HL-60 (cell line): ENCODE measurements around the gene AP3S2.

ENCODE experiments used
- GABPA ChIP-seq: IDR thresholded peaks from 2 replicates; pipeline ENCODE4 v1.6.1; 2012; ENCODE audit warnings: low read depth
- POLR2AphosphoS5 ChIP-seq: IDR thresholded peaks from 2 replicates; pipeline ENCODE4 v1.6.1; 2012; ENCODE audit warnings: low read depth
- SPI1 ChIP-seq: IDR thresholded peaks from 2 replicates; pipeline ENCODE4 v1.6.1; 2012; ENCODE audit warnings: low read depth, mild to moderate bottlenecking, borderline replicate concordance
- TF ChIP-seq, protein P1 (sequence below): IDR thresholded peaks from one replicate; pipeline ENCODE4 v1.5.1; 2011; ENCODE audit warnings: low read length, control low read depth, inconsistent platforms; ENCODE audit not compliant: insufficient read depth
- TF ChIP-seq, protein P2 (sequence below): IDR thresholded peaks from 2 replicates; pipeline ENCODE4 v1.6.1; 2012; ENCODE audit warnings: low read depth; ENCODE audit not compliant: insufficient replicate concordance

- TF ChIP-seq, protein P1, sequence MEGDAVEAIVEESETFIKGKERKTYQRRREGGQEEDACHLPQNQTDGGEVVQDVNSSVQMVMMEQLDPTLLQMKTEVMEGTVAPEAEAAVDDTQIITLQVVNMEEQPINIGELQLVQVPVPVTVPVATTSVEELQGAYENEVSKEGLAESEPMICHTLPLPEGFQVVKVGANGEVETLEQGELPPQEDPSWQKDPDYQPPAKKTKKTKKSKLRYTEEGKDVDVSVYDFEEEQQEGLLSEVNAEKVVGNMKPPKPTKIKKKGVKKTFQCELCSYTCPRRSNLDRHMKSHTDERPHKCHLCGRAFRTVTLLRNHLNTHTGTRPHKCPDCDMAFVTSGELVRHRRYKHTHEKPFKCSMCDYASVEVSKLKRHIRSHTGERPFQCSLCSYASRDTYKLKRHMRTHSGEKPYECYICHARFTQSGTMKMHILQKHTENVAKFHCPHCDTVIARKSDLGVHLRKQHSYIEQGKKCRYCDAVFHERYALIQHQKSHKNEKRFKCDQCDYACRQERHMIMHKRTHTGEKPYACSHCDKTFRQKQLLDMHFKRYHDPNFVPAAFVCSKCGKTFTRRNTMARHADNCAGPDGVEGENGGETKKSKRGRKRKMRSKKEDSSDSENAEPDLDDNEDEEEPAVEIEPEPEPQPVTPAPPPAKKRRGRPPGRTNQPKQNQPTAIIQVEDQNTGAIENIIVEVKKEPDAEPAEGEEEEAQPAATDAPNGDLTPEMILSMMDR, result no peak
- TF ChIP-seq POLR2AphosphoS5 (no peak), GABPA (no peak), SPI1 (no peak)
- TF ChIP-seq, protein P2, sequence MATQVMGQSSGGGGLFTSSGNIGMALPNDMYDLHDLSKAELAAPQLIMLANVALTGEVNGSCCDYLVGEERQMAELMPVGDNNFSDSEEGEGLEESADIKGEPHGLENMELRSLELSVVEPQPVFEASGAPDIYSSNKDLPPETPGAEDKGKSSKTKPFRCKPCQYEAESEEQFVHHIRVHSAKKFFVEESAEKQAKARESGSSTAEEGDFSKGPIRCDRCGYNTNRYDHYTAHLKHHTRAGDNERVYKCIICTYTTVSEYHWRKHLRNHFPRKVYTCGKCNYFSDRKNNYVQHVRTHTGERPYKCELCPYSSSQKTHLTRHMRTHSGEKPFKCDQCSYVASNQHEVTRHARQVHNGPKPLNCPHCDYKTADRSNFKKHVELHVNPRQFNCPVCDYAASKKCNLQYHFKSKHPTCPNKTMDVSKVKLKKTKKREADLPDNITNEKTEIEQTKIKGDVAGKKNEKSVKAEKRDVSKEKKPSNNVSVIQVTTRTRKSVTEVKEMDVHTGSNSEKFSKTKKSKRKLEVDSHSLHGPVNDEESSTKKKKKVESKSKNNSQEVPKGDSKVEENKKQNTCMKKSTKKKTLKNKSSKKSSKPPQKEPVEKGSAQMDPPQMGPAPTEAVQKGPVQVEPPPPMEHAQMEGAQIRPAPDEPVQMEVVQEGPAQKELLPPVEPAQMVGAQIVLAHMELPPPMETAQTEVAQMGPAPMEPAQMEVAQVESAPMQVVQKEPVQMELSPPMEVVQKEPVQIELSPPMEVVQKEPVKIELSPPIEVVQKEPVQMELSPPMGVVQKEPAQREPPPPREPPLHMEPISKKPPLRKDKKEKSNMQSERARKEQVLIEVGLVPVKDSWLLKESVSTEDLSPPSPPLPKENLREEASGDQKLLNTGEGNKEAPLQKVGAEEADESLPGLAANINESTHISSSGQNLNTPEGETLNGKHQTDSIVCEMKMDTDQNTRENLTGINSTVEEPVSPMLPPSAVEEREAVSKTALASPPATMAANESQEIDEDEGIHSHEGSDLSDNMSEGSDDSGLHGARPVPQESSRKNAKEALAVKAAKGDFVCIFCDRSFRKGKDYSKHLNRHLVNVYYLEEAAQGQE, result no peak
Observed at GRCh38 chr15:89863918-89864317, 29.9 kb downstream of the AP3S2 start.
